Activated CD4-positive, CD25-positive, alpha-beta regulatory T cell treated with anti-CD3 and anti-CD28 coated beads, Interleukin-2, amount 50 U/mL, for 16 hours (primary cell): ENCODE data around the gene EFL1.
"Not testable (repeated sequence)": the region's sequence is repeated elsewhere in the genome, so short reads cannot be mapped to it uniquely, and the experiment has no call there.

Experiments used
- DNase-seq: peaks from one replicate; pipeline ENCODE4 v3.0.0-alpha.2; 2020; ENCODE audit warnings: low read depth, low spot score

EFL1 gene

DNA sequence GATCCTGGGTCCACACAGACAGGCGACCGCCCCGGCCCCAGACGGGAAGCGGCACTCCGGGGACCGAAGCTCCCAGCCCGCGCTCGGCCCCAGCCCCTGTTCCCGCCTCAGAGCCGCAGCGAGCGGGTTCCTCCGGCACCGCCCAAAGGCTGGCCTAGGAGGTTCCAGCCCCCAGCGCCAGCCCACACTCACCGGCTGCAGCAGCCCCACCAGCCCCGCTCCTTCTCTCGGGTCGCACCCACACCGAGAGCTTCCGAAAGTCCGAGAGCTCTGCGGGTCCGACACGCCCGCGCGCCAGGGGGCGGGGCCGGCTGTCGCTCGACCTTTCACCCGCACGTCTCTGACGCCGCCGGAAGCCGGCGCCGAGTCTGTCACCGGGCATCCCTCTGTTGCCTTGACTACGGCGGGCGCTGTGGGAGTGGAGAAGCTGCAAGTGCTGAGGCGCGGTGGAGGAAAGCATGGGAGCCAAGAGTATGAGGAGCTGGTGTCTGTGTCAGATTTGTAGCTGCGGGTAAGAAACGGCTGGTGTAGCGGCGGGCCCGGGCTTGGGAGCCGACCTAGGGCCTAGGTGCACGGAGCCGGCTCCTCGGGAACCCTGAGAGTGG, at the start of gene EFL1, which contains the start of gene SAXO2:
Gene EFL1, minus strand, starts transcription at position 313 of the 605 bp plus-strand sequence. CDS start 956 bp downstream, outside the sequence.
Gene SAXO2, plus strand, starts transcription at position 397 of the 605 bp plus-strand sequence. Its CDS starts 62 bp downstream, at position 459.
- peak; percentile 85 for DNase-seq

DNA sequence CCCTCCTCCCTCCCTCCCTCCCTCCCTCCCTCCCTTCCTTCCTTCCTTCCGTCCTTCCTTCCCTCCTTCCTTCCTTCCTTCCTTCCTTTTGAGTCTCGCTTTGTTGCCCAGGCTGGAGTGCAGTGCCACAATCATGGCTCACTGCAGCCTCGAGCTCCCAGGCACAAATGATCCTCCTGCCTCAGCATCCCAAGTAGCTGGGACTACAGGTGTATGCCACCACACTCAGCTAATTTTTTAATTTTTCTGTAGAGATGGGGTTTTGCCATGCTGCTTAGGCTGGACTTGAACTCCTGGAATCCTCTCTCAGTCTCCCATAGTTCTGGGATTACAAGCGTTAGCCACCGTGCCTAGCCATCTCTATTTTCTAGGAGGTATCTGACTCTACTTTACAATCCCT, 48.8 kb upstream of the EFL1 start:
- not testable (repeated sequence) for DNase-seq

DNA sequence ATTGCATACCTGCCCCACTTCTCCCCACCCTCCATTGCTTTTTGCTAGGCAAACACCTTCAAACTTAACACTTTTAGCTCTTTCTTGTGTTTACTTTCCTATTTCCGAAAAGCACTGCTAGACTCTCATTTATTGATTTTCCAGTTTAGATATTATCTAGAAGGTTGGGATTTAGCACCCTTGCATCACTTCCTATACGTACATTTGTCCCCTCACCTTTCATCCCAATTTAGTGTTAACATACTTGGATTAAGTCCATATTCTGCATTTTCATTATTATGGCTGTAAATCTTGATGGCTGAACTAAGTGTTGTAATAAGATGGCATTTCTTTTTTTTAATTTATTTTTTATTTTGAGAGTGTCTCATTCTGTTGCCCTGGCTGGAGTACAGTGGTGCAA, 47.3 kb upstream of the EFL1 start:
- no peak for DNase-seq

DNA sequence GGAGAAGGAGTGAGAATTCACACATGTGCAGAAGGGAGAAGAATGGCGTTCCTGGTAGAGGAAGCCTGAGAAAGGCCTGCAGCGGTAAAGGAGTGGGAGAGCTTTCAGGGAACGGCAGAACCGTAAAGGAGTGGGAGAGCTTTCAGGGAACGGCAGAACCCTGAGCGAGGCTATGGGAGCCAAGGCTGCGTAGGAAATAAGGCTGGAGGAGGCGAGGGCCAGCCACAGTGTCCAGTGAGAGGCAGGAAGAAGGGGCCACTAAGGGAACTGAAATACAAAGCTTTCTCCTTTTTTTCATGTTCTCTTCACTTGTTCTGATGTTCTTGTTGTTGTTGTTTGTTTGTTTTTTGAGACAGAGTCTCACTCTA, 45.2 kb upstream of the EFL1 start:
- DNase-seq = no peak

DNA sequence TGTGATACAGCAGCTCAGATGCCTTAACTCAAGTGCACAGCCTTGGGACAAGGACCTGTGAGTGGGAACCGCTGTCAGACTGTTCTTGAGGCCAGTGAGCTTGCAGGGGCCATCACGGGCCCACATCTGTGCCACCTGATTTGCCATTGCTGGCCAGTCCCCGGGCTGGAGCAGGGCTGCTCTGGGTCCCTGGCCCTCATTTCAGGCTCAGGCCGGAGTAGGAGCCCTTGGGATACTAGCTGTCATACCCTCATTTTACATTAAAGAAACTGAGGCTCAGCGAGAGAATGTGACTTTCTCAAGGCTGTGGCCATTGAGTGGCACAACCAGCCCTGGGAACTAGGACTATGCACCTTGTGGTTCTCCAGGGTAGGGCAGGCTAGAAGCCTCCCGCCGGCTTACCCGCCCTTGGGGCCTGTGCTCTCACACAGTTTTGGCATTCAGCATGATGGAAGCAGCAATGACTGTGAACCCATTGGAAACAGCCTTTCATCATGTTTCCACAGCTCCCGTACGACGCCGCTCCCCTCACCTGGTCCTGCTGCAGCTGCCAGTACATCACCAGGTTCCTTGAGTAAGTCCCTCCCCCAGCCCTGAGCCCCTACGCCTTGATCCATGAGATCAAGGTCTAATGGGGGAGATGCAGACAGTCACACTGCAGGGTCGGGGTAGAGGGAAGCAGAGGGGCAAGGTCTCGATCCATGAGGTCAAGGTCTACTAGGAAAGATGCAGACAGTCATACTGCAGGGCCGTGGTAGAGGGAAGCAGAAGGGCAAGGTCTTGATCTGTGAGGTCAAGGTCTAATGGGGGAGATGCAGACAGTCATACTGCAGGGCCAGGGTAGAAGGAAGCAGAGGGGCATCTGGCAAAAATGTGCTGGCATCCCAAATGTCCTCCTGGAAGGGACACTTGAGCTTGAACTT, 44.5 kb upstream of the EFL1 start:
- DNase-seq = no peak

DNA sequence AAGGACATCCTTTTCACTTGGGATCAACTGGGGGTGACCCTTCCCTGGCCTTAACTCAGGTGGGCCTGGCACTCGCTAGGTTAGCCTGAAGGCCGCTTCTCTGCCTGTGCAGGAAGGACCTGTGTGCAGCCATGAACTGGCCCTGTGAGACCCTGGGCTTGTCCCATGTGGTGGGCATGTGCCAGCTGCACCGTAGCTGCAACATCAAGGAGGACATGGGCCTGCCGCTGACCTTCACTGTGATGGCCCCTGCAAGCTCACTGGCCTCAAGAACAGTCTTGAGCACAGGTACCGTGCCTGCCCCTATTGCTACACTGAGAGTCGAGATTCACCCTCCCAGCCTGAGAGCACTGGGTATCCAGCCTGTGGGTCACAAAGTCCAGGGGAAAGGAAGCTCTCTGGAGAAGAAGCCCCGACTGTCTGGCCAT, 43.1 kb upstream of the EFL1 start:
- no peak for DNase-seq

DNA sequence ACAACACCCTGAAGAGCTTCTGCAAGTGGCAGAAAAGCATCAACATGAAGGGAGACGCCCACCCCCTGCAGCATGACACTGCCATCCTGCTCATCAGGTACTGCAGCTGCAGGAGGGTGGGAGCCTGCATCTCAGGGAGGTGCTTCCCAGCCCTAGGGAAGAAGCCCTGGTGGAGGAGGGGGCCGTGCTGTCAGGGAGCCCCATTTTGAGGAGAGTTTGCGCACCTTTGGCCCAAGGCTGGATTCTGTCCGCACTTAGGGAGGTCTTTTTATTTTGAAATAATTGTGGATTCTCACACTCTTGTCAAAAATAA, 42.2 kb upstream of the EFL1 start:
- DNase-seq = no peak

DNA sequence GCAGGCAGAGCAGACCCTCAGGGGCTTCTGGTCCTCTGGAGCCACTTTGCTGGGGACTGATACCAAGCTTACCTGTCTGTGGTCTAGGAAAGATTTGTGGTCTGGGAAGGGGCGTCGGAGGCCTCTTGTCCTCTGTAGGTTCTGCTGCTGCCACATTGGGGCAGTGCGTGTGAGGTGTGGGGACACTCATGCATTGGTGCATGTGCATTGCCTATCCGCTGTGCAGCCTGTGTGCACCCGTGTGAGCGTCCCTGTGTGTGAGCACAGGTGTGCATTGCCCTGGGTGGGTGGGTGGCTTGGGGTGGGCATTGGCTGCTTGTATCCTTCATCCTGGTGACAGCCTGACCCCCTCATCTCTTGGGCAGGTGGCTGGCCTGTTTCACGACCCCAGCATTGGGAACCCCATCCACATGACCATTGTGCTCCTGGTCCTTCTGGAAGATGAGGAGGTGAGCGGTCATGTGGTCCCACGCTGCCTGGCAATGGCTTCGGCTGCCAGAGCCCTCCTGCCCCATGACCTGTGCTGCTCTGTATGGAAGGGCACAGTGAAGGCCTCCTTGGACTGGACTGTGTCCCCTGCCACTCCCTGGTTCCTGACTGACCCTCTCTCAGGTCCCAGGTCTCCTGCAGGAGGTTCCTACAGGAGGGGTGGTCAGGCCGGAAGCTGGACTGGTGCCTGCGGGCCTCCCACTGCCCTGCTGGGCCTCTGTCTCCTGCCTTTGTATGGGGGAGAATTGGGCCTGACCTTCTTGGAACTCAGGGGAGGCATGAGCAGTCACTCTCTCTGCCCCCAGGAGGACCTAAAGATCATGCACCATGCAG, 41.6 kb upstream of the EFL1 start:
- DNase-seq = no peak

DNA sequence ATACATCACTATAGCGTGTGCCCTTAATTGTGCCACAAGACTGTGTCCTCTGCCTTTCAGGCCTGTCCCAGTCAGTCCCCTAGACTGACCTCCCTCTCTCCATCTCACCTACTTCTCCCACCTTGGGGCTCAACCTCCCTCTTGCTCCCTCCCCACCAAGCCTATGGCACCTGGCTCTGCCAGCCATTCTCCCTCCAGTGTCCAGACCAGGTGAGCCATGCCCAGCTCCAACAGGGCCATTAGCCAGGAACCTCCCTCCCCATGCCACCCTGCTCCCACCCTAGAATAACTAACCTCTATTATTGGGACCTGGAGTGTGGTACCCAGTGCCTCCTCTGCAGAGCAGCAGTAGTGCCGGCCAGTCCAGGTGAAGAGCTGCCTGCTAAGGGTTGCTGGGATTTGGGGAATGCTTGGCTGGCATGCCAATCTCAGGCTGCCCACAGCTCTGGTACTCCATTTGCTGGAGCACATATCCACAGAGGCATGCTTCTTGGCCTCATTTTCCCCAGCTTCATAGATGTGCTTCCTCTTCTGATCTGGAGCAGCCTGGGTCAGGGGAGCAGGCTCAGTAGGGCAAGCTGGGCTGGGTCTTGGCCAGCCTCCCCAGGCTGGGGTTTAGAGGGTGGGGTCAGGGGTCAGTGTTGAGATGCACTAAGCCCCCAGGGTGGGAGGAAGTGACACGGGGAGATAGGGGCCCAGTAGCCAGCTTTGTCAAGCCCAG, 38.9 kb upstream of the EFL1 start:
- no peak for DNase-seq

DNA sequence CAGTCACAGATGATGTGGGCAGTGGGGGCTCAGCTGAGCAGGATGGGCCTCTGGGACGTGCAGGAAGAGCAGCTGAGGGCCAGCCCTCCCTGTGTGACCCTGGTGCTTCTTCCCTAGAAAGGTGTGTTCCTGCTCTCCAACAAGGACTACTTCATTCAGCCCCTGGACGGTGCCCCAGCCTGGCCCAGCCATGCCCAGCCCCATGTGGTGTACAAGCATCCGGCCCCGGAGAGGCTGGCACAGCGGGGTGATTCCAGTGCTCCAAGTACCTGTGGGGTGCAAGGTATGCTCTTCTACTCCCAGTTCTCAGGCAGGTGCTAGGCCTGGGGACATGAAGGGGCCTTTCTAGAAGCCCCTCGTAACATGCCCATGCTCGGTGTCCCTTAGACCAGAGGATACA, 38.3 kb upstream of the EFL1 start:
- DNase-seq = no peak

DNA sequence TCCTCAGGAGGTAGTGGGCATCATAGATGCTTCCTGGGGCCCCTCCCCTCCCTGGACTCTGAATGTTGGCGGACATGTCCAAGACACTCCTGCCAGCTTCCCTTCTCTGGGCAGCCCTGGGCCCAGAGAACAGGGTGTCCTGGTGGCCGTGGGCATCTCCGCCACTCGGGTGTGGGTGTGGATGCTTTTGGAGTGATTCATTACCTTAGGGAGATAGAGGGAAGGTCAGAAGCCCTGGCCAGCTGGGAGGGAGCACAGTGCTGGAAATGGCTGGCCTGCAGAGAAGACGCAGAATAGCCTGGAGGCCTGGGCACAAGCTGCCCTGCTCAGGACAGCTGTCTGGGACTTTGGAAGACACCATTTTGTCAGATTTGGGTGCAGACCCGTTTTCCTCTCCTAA, 37.8 kb upstream of the EFL1 start:
- DNase-seq = not testable (repeated sequence)

DNA sequence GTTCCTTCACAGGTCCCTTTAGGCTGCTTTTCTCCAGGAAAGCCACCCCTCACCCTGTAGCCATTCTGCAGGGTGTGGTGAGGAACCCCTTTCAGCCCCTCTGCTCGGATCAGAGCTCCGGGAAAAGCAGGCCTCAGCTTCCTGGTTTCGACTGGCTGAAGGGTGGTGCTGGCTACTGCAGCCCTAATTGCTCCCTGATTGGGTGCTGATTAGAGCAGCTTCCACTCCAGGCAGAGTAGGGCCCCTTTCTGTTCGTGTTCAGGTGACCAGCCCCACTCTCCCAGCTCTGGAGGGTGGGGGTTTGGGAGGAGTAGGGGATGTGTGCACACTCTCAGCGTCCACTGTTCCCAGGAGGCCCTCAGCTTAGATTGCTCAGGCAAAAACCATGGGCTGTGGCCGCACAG, 37.0 kb upstream of the EFL1 start:
- not testable (repeated sequence) for DNase-seq

DNA sequence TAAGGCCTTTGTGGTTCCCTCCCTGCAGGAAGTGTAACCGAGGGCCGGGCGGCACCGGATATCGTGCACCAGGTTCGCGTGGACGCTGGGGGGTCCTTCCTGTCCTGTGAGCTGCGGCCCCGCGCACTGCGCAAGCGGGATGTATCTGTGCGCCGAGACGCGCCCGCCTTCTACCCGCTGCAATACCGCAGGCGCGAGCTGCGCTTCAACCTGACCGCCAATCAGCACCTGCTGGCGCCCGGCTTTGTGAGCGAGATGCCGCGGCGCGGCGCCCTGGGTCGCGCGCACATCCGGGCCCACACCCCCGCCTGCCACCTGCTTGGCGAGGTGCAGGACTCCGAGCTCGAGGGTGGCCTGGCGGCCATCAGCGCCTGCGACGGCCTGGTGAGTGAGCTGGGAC, 36.0 kb upstream of the EFL1 start:
- DNase-seq = no peak

DNA sequence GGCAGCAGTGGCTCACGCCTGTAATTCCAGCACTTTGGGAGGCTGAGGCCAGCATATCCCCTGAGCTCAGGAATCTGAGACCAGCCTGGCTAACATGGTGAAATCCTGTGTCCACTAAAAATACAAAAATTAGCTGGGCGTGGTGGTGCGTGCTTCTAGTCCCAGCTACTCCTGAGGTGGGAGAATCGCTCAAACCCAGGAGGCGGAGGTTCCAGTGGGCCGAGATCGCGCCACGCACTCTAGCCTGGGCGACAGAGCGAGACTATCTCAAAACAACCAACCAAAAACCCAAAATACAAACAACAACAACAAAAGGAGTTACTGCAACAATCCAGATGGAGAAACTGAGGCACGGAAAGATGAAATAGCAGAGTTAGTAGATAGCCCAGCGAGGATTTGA, 35.5 kb upstream of the EFL1 start:
- DNase-seq = no peak

DNA sequence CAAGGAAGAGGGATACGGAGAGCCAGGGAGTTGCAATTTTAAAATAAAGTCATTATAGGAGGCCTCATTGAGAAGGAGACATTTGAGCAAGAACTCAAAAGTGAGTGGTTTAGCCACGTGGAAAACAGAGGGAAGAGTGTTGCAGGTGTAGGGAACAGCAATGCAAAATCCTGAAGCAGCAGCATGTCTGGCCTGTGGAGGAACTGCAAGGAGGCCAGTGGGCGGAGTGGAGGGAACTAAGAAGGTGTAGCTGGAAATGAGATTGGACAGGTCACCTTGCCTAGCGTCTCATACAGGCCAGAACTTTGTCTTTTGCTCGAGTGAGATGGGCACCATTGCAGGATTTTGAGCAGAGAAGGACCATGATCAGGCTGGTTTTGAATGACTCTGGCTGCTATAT, 35.0 kb upstream of the EFL1 start:
- no peak for DNase-seq

DNA sequence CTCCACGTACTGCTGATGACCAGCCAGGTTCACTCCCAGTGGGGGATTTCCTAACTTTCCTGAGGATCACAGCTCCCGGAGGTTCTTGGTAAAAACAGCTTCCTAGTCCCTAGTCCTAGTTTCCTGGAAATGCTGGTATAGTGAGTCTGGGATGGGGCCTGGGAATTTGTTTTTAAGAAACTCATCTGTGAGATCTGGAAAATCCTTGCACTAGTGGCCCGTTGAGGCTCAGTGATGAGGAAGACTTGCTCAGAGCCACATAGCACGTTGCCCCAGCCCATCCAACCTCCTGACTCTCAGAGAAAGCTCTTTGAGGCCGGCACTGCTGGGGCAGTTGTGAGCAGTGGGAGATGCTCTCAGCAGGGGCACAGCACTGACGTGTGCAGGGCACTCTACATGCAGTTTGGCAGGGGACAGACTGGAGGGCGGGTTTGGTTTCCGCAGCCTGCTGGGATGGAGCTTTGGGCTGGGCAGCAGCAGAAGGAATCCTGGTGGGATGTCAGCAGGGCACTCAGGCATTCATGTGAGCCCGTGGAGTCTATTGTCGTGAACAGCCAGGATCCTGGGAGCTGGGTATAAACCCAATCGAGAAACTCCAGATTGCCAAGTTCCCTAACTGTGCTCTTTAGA, 31.6 kb upstream of the EFL1 start:
- DNase-seq = no peak

DNA sequence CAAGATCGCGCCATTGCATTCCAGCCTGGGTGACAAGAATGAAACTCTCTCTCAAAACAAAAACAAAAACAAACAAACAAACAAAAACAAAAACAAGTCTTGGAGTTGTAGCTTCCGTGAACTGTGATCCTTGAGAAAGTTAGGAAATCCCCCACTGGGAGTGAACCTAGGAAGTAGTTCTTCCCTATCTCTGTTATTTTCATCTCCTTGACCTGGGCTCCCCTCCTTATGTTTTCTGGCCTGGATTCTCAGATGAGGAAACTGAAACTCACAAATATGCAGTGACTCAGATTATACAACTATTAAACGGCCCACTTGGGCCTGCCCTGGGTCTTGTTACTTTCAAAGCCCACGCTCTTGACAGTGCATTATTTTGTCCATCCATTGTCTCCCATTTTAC, 29.7 kb upstream of the EFL1 start:
- DNase-seq = no peak

DNA sequence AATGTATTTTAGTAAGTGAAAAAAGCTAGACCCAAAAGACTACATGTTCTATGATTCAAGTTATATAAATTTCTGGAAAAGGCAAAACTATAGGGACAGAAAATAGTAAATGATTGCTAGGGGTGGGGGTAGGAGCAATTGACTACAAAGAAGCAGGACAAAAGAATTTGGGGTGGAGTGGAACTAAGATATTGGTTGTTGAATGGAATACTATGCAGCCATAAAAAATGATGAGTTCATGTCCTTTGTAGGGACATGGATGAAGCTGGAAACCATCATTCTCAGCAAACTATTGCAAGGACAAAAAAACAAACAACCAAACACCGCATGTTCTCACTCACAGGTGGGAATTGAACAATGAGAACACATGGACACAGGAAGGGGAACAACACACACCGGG, 25.7 kb upstream of the EFL1 start:
- DNase-seq = not testable (repeated sequence)

DNA sequence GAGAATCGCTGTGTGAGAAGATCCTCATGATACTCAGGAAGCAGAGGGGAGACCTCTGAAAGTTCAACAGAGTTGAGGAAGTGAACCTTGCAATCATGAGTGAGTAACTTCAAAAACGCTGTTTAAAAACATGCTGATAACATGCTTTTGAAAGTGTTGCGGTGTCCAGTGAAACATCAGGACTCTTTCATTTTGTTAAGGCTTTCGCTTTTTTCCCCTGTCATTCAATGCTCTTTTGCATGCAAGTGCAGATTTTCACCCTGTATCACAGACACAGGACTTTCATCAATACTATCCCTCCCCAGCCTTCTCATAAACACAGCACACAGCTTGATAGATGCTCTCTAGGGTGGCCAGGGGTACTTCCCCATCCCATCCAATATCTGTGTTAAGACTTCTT, 23.9 kb upstream of the EFL1 start:
- DNase-seq = not testable (repeated sequence)

DNA sequence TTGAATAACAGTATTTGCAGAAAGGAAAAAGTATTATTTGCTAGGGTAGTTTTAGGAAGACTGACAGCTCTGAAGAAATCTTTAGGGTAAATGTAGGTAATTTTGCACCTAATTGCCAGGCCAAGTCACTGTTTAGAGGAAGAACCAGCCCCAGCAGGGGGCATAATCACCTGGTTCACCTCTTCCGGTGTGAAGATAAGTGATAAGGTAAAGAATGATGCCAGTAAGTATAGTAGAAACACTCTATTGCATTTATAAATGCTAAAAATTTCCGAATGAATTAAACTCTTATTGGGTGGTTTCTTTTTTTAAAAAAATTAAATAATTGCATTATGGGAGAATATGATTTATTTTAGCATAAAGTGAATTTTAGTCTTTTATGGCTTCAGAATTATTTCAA, 21.8 kb upstream of the EFL1 start:
- DNase-seq = not testable (repeated sequence)

DNA sequence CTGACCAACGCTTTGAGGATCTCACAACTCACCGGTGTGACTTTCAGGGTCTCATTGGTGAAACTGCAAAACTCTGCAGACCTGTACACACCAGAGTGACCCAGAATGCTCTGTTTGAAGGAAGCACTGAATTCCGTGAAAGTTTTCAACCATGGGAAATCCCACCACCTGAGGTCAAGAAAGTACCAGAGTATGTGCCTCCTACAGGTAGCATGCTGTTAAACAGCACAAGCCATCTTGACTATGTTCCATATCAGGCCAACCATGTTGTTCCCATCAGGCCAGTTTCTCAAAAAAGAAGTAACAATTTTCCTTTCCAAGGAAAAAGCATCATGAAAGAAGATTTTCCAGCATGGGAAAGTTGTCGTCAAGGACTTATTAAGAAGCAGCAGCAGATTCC, 19.9 kb upstream of the EFL1 start:
- not testable (repeated sequence) for DNase-seq
